Measurements from ENCODE around the gene ARGLU1. TPM values are rescaled to one million over a fixed set of nuclear protein-coding genes. Genes with fewer than 3 reads are reported as not detected.

ARGLU1 gene
- total RNA-seq, 2 donors from 2014 or later = 58.7 to 60.0 TPM

DNA sequence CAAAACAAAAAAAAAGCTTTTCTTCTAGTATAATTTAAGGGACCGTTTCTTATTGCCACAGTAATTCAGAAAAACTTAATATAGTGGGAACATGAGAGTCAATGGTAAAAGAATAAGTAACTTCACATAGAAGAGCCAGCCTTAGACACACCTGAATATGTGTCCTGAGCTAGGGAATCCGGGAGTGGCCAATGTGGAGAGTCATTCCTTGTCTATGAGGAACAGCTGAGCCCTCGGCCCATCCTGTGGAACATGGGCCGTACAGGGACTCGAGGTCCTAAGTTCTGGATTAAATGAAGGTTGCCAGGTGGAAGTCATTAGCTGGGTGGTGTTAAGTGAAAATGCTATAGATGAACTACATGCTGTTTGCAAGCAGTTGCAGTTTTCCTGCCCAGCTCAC is 64.7 kb downstream of the ARGLU1 start:
- no peak for DNase-seq
- H3K4me3 ChIP-seq = no peak overlapping the region
- H3K27ac ChIP-seq = no peak overlapping the region
- no peak overlapping the region for H3K9ac ChIP-seq (ENCODE audit: low read depth in 2 of 2, low read length in 2 of 2)
- H3K9me3 ChIP-seq = no peaks in the 10 kb centered on the region
- intact Hi-C loops (cut with DNase I) = no loop called here
- H3K36me3 ChIP-seq = no peaks in the 10 kb centered on the region
- no peaks in the 10 kb centered on the region for H3K4me1 ChIP-seq
- H3K27me3 ChIP-seq = no peaks in the 10 kb centered on the region
- TF ChIP-seq, protein P1, sequence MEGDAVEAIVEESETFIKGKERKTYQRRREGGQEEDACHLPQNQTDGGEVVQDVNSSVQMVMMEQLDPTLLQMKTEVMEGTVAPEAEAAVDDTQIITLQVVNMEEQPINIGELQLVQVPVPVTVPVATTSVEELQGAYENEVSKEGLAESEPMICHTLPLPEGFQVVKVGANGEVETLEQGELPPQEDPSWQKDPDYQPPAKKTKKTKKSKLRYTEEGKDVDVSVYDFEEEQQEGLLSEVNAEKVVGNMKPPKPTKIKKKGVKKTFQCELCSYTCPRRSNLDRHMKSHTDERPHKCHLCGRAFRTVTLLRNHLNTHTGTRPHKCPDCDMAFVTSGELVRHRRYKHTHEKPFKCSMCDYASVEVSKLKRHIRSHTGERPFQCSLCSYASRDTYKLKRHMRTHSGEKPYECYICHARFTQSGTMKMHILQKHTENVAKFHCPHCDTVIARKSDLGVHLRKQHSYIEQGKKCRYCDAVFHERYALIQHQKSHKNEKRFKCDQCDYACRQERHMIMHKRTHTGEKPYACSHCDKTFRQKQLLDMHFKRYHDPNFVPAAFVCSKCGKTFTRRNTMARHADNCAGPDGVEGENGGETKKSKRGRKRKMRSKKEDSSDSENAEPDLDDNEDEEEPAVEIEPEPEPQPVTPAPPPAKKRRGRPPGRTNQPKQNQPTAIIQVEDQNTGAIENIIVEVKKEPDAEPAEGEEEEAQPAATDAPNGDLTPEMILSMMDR (IDR thresholded peaks at IDR 0.05) = no peak

GRCh38 chr13:106500445-106500844 is 67.5 kb downstream of the ARGLU1 start:
- TF ChIP-seq, protein P1 (IDR thresholded peaks at IDR 0.05) = no peak
- Histone ChIP-seq H3K4me1 (no peaks in the 10 kb centered on the region), H3K4me3 (no peak overlapping the region), H3K9ac (ENCODE audit: low read depth in 2 of 2, low read length in 2 of 2) (no peak overlapping the region), H3K9me3 (no peaks in the 10 kb centered on the region), H3K27me3 (no peaks in the 10 kb centered on the region), H3K36me3 (no peaks in the 10 kb centered on the region), H3K27ac (no peak overlapping the region)
- no peak for DNase-seq
- intact Hi-C loops (cut with DNase I) = no loop called here

DNA sequence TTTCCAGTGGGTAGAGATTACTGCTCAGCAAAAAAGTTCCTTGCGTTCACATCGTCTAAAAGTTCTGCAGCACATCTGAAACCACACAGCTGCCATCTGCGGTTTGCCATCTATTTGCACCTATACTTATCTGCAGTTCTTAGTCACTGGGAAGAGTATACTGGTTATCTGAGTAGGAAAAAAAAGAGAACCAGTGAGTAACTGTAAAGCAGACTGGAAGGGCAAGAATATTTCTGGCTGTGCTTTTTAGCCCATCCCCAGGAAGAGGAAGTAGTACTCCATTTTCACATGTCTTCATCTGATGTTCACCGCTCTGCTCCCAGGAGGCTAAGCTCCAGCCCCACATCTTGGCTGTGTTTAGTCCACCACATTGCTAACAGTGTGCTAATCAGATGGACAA is 68.0 kb downstream of the ARGLU1 start:
- Histone ChIP-seq H3K27me3 (no peaks in the 10 kb centered on the region), H3K9ac (ENCODE audit: low read depth in 2 of 2, low read length in 2 of 2) (no peak overlapping the region), H3K4me1 (no peaks in the 10 kb centered on the region), H3K9me3 (no peaks in the 10 kb centered on the region), H3K4me3 (no peak overlapping the region), H3K27ac (no peak overlapping the region), H3K36me3 (no peaks in the 10 kb centered on the region)
- no peak for DNase-seq
- intact Hi-C loops (cut with DNase I) = no loop called here
- TF ChIP-seq, protein P1 (IDR thresholded peaks at IDR 0.05) = no peak

- no peak overlapping the region for H3K9ac ChIP-seq (ENCODE audit: low read depth in 2 of 2, low read length in 2 of 2)
- TF ChIP-seq, protein P1 (IDR thresholded peaks at IDR 0.05) = no peak
- no peaks in the 10 kb centered on the region for H3K36me3 ChIP-seq
- no peaks in the 10 kb centered on the region for H3K27me3 ChIP-seq
- no peak overlapping the region for H3K4me3 ChIP-seq
- DNase-seq = no peak
- intact Hi-C loops (cut with DNase I) = no loop called here
- no peaks in the 10 kb centered on the region for H3K4me1 ChIP-seq
- H3K9me3 ChIP-seq = no peaks in the 10 kb centered on the region
- no peak overlapping the region for H3K27ac ChIP-seq
Measured at GRCh38 chr13:106499113-106499512, 68.8 kb downstream of the ARGLU1 start.

GRCh38 chr13:106498571-106498970 is 69.4 kb downstream of the ARGLU1 start:
- no peaks in the 10 kb centered on the region for H3K4me1 ChIP-seq
- no peak overlapping the region for H3K27ac ChIP-seq
- intact Hi-C loops (cut with DNase I) = no loop called here
- no peaks in the 10 kb centered on the region for H3K9me3 ChIP-seq
- no peak for DNase-seq
- H3K27me3 ChIP-seq = no peaks in the 10 kb centered on the region
- H3K4me3 ChIP-seq = no peak overlapping the region
- H3K36me3 ChIP-seq = no peaks in the 10 kb centered on the region
- H3K9ac ChIP-seq (ENCODE audit: low read depth in 2 of 2, low read length in 2 of 2) = no peak overlapping the region
- TF ChIP-seq, protein P1 (IDR thresholded peaks at IDR 0.05) = no peak

GRCh38 chr13:106498158-106498557 is 69.8 kb downstream of the ARGLU1 start:
- TF ChIP-seq, protein P1 (IDR thresholded peaks at IDR 0.05) = no peak
- no peaks in the 10 kb centered on the region for H3K9me3 ChIP-seq
- H3K27ac ChIP-seq = no peak overlapping the region
- H3K9ac ChIP-seq (ENCODE audit: low read depth in 2 of 2, low read length in 2 of 2) = no peak overlapping the region
- H3K4me3 ChIP-seq = no peak overlapping the region
- no peaks in the 10 kb centered on the region for H3K27me3 ChIP-seq
- peaks cover under 1% of the 10 kb centered on the region for H3K36me3 ChIP-seq
- intact Hi-C loops (cut with DNase I) = no loop called here
- no peak for DNase-seq
- H3K4me1 ChIP-seq = no peaks in the 10 kb centered on the region
